Colonic mucosa (tissue), 4 donors: ENCODE data around the gene MS4A8. TPM values are rescaled to one million over a fixed set of nuclear protein-coding genes. Genes with fewer than 3 reads are reported as not detected.
"Not testable (repeated sequence)": the region's sequence is repeated elsewhere in the genome, so short reads cannot be mapped to it uniquely, and the experiment has no call there.

Source experiments
- DNase-seq: peaks from one replicate; pipeline ENCODE4 v3.0.0-alpha.2; 2020
- H3K27ac ChIP-seq: fragments of 200-600 bp; one replicate; pipeline ENCODE4 v1.8.0; 2021
- H3K27me3 ChIP-seq: fragments of 200-600 bp; one replicate; pipeline ENCODE4 v1.8.0; 2021
- H3K36me3 ChIP-seq: fragments of 200-600 bp; one replicate; pipeline ENCODE4 v1.8.0; 2021
- H3K4me1 ChIP-seq: fragments of 200-600 bp; one replicate; pipeline ENCODE4 v1.8.0; 2021; ENCODE audit warnings: mild to moderate bottlenecking
- H3K4me3 ChIP-seq: fragments of 200-600 bp; one replicate; pipeline ENCODE4 v1.8.0; 2021
- H3K9ac ChIP-seq, 2 donors: one replicate each; pipeline ENCODE4 v1.7.0; 2013; ENCODE audit warnings: control low read depth in 2 of 2, low read depth in 2 of 2, low read length in 2 of 2
- H3K9me3 ChIP-seq: fragments of 200-600 bp; one replicate; pipeline ENCODE4 v1.8.0; 2021
- intact Hi-C: fragments of 100-400 bp; cut with DNase I; formaldehyde crosslinking; loops from one replicate; pipeline ENCODE4 v1.14.1; 2022
- total RNA-seq, 2 donors: library from RNA; stranded (reverse); fragmentation: NEBNext Ultra II Directional in 1 of 2; extraction: Animal tissue kit (Norgen Biotek cat#: 25700) in 1 of 2; gene quantifications; one replicate each; pipeline ENCODE4 v1.2.1, GENCODE V29; 2021
- TF ChIP-seq, protein P1 (sequence below): fragments of 200-600 bp; IDR thresholded peaks from one replicate; pipeline ENCODE4 v1.8.0; 2022; ENCODE audit warnings: antibody characterized with exemption, mild to moderate bottlenecking
- donor health status: healthy.
- donor health status: DM: no; HTN: no; CAD: no.
- donor health status: DM: no; HTN: no; CAD: no.

Gene MS4A8
- total RNA-seq, 2 donors from 2014 or later = 6.3 to 24.0 TPM

DNA sequence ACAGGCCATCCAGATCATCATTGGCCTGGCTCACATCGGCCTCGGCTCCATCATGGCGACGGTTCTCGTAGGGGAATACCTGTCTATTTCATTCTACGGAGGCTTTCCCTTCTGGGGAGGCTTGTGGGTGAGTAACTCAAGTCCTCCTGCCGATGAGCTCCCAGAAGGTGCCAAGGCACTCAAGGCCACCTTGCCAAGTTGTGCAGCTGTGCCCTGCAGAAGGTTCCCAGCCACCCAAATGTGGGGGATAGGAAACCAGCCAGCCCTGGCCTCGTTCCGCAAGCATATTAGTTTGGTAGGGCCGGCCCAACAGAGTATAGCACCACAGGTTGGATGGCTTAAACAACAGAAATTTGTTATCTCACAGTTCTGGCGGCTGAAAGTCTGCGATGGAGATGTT lies 4.0 kb downstream of the MS4A8 start:
- DNase-seq = no peak
- TF ChIP-seq, protein P1, sequence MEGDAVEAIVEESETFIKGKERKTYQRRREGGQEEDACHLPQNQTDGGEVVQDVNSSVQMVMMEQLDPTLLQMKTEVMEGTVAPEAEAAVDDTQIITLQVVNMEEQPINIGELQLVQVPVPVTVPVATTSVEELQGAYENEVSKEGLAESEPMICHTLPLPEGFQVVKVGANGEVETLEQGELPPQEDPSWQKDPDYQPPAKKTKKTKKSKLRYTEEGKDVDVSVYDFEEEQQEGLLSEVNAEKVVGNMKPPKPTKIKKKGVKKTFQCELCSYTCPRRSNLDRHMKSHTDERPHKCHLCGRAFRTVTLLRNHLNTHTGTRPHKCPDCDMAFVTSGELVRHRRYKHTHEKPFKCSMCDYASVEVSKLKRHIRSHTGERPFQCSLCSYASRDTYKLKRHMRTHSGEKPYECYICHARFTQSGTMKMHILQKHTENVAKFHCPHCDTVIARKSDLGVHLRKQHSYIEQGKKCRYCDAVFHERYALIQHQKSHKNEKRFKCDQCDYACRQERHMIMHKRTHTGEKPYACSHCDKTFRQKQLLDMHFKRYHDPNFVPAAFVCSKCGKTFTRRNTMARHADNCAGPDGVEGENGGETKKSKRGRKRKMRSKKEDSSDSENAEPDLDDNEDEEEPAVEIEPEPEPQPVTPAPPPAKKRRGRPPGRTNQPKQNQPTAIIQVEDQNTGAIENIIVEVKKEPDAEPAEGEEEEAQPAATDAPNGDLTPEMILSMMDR = no peak
- no peak overlapping the region for H3K4me3 ChIP-seq
- no peaks in the 10 kb centered on the region for H3K9me3 ChIP-seq
- intact Hi-C loops = no loop called here
- no peak overlapping the region for H3K27ac ChIP-seq
- H3K4me1 ChIP-seq = no peaks in the 10 kb centered on the region
- no peaks in the 10 kb centered on the region for H3K36me3 ChIP-seq
- no peak overlapping the region for H3K9ac ChIP-seq
- H3K27me3 ChIP-seq = no peaks in the 10 kb centered on the region

DNA sequence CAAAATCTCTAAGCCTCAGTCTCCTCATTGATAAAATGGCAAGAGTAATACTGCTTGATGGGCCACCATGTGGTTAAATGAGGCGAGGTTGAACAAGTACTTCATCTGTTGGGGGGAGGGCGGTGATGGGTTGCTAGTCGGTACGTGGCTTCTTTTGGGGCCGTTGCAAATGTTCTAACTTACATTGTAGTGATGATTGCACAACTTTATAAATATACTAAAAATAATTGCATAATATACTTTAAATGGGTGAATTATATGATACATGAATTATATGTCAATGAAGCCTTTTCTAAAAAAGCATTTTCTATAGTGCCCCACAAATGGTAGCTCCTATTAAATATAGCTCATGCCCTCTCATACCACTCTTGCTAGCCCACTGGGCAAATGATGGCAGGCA lies 6.5 kb downstream of the MS4A8 start:
- Histone ChIP-seq H3K27me3 (no peaks in the 10 kb centered on the region), H3K36me3 (no peaks in the 10 kb centered on the region), H3K4me3 (no peak overlapping the region), H3K27ac (no peak overlapping the region), H3K9ac (no peak overlapping the region), H3K4me1 (peaks cover 2% of the 10 kb centered on the region), H3K9me3 (no peaks in the 10 kb centered on the region)
- TF ChIP-seq, protein P1 = no peak
- intact Hi-C loops = loop anchor here (5.0 kb wide), 1 partner anchor 51 kb away; the partner anchor contains the start of gene MS4A15
- no peak for DNase-seq

DNA sequence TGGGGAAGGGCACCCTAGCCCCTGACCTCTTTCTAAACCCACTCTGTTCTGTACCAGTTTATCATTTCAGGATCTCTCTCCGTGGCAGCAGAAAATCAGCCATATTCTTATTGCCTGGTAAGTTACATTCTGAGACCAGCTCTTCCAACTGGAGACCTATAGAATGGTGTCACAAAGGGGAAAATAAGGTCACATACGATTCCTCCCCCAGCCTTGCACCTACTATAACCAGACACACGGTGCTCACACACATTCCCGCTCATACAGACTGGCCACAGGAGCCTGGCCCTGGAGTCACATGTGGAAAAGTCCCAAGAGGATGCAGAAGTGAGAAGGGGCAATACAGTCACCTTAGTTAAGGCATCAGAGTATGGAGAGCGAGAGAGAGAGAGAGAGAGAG lies 7.5 kb downstream of the MS4A8 start:
- no peak overlapping the region for H3K4me3 ChIP-seq
- intact Hi-C loops = loop anchor here (5.0 kb wide), 1 partner anchor 50 kb away; the partner anchor contains the start of gene MS4A15
- H3K27me3 ChIP-seq = no peaks in the 10 kb centered on the region
- TF ChIP-seq, protein P1 = no peak
- H3K9me3 ChIP-seq = no peaks in the 10 kb centered on the region
- DNase-seq = no peak
- peaks cover 6% of the 10 kb centered on the region for H3K4me1 ChIP-seq
- no peak overlapping the region for H3K9ac ChIP-seq
- H3K36me3 ChIP-seq = no peaks in the 10 kb centered on the region
- no peak overlapping the region for H3K27ac ChIP-seq

DNA sequence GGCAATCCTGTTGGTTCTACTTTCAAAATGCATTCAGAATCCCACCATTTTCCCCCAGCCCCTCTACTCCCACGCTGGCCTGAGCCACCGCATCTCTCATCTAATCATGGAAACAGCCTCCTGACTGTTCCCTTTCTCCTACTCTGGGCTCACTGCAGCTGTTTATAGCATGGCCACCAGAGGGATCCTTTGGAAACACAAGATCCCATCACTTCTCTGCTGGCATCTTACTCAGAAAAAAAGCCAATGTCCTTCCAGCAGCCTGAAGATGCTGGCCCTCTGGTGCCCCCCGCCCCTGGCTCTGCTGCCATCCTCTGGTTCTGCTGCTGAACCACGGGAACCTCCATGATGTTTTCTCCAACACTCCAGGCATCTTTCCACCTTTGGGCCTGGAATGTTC lies 11.1 kb downstream of the MS4A8 start:
- no peak overlapping the region for H3K27ac ChIP-seq
- no peaks in the 10 kb centered on the region for H3K36me3 ChIP-seq
- peaks cover 6% of the 10 kb centered on the region for H3K4me1 ChIP-seq
- intact Hi-C loops = no loop called here
- no peak for DNase-seq
- no peaks in the 10 kb centered on the region for H3K9me3 ChIP-seq
- H3K27me3 ChIP-seq = no peaks in the 10 kb centered on the region
- H3K9ac ChIP-seq = no peak overlapping the region
- TF ChIP-seq, protein P1 = peak; percentile 29
- no peak overlapping the region for H3K4me3 ChIP-seq

DNA sequence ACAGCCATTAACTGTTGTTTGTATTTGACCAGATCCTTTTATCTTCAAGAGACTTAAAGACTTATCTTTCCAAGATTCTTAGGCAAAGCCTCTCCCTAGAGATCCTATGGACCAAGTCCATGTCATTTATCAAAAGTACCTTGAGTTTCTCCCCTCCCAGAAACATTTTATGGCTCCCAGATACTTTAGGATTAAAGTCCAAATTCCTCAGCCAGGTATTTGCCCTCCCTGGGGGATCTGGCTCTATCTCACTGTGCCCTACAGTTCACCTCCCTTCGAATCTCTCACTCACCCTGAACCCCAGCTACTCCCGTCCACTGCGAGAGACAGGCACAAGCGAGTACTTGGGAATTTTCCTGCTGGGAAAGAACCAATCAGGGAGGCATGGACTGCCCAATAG lies 11.9 kb downstream of the MS4A8 start:
- no peak overlapping the region for H3K4me3 ChIP-seq
- TF ChIP-seq, protein P1 = no peak
- H3K36me3 ChIP-seq = no peaks in the 10 kb centered on the region
- H3K27me3 ChIP-seq = no peaks in the 10 kb centered on the region
- H3K27ac ChIP-seq = no peak overlapping the region
- intact Hi-C loops = no loop called here
- no peaks in the 10 kb centered on the region for H3K9me3 ChIP-seq
- no peak for DNase-seq
- H3K4me1 ChIP-seq = peaks cover 6% of the 10 kb centered on the region
- H3K9ac ChIP-seq = no peak overlapping the region

DNA sequence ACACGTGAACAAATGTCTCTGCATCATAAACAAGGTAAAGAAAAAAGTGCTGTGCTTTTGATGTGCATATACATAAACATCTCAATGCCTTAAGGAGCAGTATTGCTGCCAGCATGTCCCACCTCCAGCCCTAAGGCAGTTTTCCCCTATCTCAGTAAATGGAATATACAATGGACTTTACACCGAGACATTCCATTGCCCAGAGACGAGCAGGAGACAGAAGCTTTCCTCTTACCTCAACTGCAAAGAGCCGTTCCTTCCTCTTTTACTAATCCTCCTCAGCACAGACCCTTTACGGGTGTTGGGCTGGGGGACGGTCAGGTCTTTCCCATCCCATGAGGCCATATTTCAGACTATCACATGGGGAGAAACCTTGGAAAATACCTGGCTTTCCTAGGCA lies 14.0 kb downstream of the MS4A8 start:
- H3K27ac ChIP-seq, DNase-seq: not testable (repeated sequence)

More for the DNA sequence above, 14.0 kb downstream of the MS4A8 start:
- H3K9me3 ChIP-seq, H3K4me3 ChIP-seq, H3K9ac ChIP-seq, intact Hi-C loops, H3K36me3 ChIP-seq, H3K4me1 ChIP-seq, H3K27me3 ChIP-seq: not testable (repeated sequence)
